Calu3 (cell line): ENCODE data around the gene TFAP2A. TPM values are rescaled to one million over a fixed set of nuclear protein-coding genes. Genes with fewer than 3 reads are reported as not detected.

Experiments
- BruUV-seq: library from RNA; stranded (reverse); fragments of 400-500 nt; replicated peaks from 2 replicates; lab custom pipeline; 2021; lab: Mats Ljungman, UMichigan
- CTCF ChIA-PET: fragments of 300-600 bp; sonication (Branson Sonifier 250); formaldehyde crosslinking; loops from one replicate; lab custom pipeline; 2022; ENCODE audit warnings: antibody characterized with exemption; lab: Charles Lee
- DNase-seq: peaks from one replicate; pipeline ENCODE4 v3.0.0; 2022
- H3K27ac Mint-ChIP-seq: one replicate; pipeline ENCODE4 v1.8.0; 2022; ENCODE audit warnings: mixed read lengths; ENCODE audit not compliant: unreplicated experiment
- H3K27me3 Mint-ChIP-seq: one replicate; pipeline ENCODE4 v1.8.0; 2022; ENCODE audit warnings: mixed read lengths; ENCODE audit not compliant: unreplicated experiment
- H3K36me3 Mint-ChIP-seq: one replicate; pipeline ENCODE4 v1.8.0; 2022; ENCODE audit warnings: mild to moderate bottlenecking, moderate library complexity, mixed read lengths; ENCODE audit not compliant: insufficient read depth, unreplicated experiment
- H3K4me1 Mint-ChIP-seq: one replicate; pipeline ENCODE4 v1.8.0; 2022; ENCODE audit warnings: mild to moderate bottlenecking, low read depth, mixed read lengths; ENCODE audit not compliant: unreplicated experiment
- H3K4me3 Mint-ChIP-seq: one replicate; pipeline ENCODE4 v1.8.0; 2022; ENCODE audit warnings: mild to moderate bottlenecking, low read depth, moderate library complexity, mixed read lengths; ENCODE audit not compliant: unreplicated experiment
- H3K9me3 Mint-ChIP-seq: one replicate; pipeline ENCODE4 v1.8.0; 2022; ENCODE audit warnings: low read depth, mixed read lengths; ENCODE audit not compliant: unreplicated experiment
- intact Hi-C: fragments of 100-400 bp; cut with micrococcal nuclease; formaldehyde crosslinking; loops from one replicate; pipeline ENCODE4 v1.10.0; 2022; ENCODE audit not compliant: unreplicated experiment
- total RNA-seq: library from RNA; stranded (reverse); gene quantifications from 2 replicates; pipeline ENCODE4 v1.2.3, GENCODE V29; 2022
- TF ChIP-seq, protein P1 (sequence below): fragments of 200-600 bp; IDR thresholded peaks from one replicate; pipeline ENCODE4 v1.8.0; 2022; ENCODE audit warnings: antibody characterized with exemption; ENCODE audit not compliant: unreplicated experiment

The TFAP2A gene
- total RNA-seq, 1 experiment from 2014 or later = 74.7 TPM

GRCh38 chr6:10391799-10392198 lies 23.1 kb downstream of the TFAP2A start:
- Mint-ChIP-seq H3K36me3 (peaks cover 16% of the 10 kb centered on the region), H3K27me3 (no peaks in the 10 kb centered on the region), H3K4me1 (no peaks in the 10 kb centered on the region), H3K9me3 (no peaks in the 10 kb centered on the region), H3K27ac (no peak overlapping the region), H3K4me3 (no peak overlapping the region)
- no peak for DNase-seq
- BruUV-seq = no TSS peak
- CTCF ChIA-PET = no interaction called here
- intact Hi-C loops = no loop called here
- TF ChIP-seq, protein P1, sequence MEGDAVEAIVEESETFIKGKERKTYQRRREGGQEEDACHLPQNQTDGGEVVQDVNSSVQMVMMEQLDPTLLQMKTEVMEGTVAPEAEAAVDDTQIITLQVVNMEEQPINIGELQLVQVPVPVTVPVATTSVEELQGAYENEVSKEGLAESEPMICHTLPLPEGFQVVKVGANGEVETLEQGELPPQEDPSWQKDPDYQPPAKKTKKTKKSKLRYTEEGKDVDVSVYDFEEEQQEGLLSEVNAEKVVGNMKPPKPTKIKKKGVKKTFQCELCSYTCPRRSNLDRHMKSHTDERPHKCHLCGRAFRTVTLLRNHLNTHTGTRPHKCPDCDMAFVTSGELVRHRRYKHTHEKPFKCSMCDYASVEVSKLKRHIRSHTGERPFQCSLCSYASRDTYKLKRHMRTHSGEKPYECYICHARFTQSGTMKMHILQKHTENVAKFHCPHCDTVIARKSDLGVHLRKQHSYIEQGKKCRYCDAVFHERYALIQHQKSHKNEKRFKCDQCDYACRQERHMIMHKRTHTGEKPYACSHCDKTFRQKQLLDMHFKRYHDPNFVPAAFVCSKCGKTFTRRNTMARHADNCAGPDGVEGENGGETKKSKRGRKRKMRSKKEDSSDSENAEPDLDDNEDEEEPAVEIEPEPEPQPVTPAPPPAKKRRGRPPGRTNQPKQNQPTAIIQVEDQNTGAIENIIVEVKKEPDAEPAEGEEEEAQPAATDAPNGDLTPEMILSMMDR = no peak

DNA sequence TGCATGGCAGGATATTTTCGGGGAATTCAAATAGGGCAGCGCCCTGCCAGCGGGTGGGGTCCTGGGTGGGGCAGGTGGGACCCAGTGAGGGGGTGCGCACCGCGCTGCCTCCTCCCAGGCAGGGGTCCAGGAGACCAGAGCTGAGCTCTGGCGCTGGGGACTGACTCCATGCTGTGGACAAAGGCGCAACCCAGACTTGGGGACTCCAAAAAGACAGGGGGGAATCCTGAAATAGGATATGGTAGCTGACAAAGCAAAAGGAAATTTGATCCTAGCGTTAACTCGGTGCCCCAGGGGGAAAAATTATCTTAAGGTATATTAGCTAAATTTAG lies 23.6 kb downstream of the TFAP2A start:
- Mint-ChIP-seq H3K4me1 (no peaks in the 10 kb centered on the region), H3K27ac (no peak overlapping the region), H3K27me3 (no peaks in the 10 kb centered on the region), H3K4me3 (no peak overlapping the region), H3K36me3 (peaks cover 14% of the 10 kb centered on the region), H3K9me3 (no peaks in the 10 kb centered on the region)
- CTCF ChIA-PET = interaction anchor here (0.7 kb wide), 1 partner anchor 12 kb away, joined by 3 read pairs; no protein-coding TSS in a partner anchor
- DNase-seq = no peak
- BruUV-seq = no TSS peak
- TF ChIP-seq, protein P1 = no peak
- intact Hi-C loops = no loop called here

- intact Hi-C loops = no loop called here
- Mint-ChIP-seq H3K27me3 (no peaks in the 10 kb centered on the region), H3K36me3 (peaks cover 9% of the 10 kb centered on the region), H3K9me3 (no peaks in the 10 kb centered on the region), H3K27ac (no peak overlapping the region), H3K4me3 (no peak overlapping the region), H3K4me1 (no peaks in the 10 kb centered on the region)
- TF ChIP-seq, protein P1 = no peak
- CTCF ChIA-PET = interaction anchor here (0.7 kb wide), 1 partner anchor 12 kb away, joined by 3 read pairs; no protein-coding TSS in a partner anchor
- no TSS peak for BruUV-seq
- DNase-seq = no peak
Measured at GRCh38 chr6:10390495-10391298, 24.2 kb downstream of the TFAP2A start.

- no peak overlapping the region for H3K4me3 Mint-ChIP-seq
- no peaks in the 10 kb centered on the region for H3K4me1 Mint-ChIP-seq
- H3K27me3 Mint-ChIP-seq = no peaks in the 10 kb centered on the region
- intact Hi-C loops = no loop called here
- H3K9me3 Mint-ChIP-seq = no peaks in the 10 kb centered on the region
- no TSS peak for BruUV-seq
- CTCF ChIA-PET = interaction anchor here (0.7 kb wide), 1 partner anchor 41 kb away, joined by 5 read pairs; no protein-coding TSS in a partner anchor
- TF ChIP-seq, protein P1 = no peak
- H3K36me3 Mint-ChIP-seq = peaks cover 8% of the 10 kb centered on the region
- no peak for DNase-seq
- no peak overlapping the region for H3K27ac Mint-ChIP-seq
Measured at GRCh38 chr6:10389739-10390494, 25.0 kb downstream of the TFAP2A start.
